ENCODE data around the gene HIVEP3.

- TF ChIP-seq SOX15 (CRISPR knock-in tag; IDR thresholded peaks at IDR 0.05) (no peak), GTF2I (CRISPR knock-in tag; conservative IDR thresholded peaks at IDR 0.05) (no peak), CTCF (IDR thresholded peaks at IDR 0.05) (no peak), E2F1 (CRISPR knock-in tag; IDR thresholded peaks at IDR 0.05) (no peak), ZBTB21 (CRISPR knock-in tag; IDR thresholded peaks at IDR 0.05; ENCODE audit: borderline replicate concordance) (no peak), SP1 (CRISPR knock-in tag; conservative IDR thresholded peaks at IDR 0.05) (no peak), FOXP4 (CRISPR knock-in tag; IDR thresholded peaks at IDR 0.05) (no peak), FOXK1 (CRISPR knock-in tag; IDR thresholded peaks at IDR 0.05) (no peak), PRDM15 (CRISPR knock-in tag; IDR thresholded peaks at IDR 0.05) (no peak), NFE2L1 (CRISPR knock-in tag; IDR thresholded peaks at IDR 0.05) (no peak)
These were observed 114.5 kb downstream of the HIVEP3 start for GRCh38 chr1:41804176-41804575.

Data from WTC11 (cell line).